ENCODE measurements around the gene RNASEH2C. TPM values are rescaled to one million over a fixed set of nuclear protein-coding genes. Genes with fewer than 3 reads are reported as not detected.
"Not testable (repeated sequence)": the region's sequence is repeated elsewhere in the genome, so short reads cannot be mapped to it uniquely, and the experiment has no call there.

RNASEH2C gene
- total RNA-seq: 100 to 1,000 TPM in 3 of 4 donors, 10 to 100 TPM in 1; 48.8 to 135 (median 118) TPM

DNA sequence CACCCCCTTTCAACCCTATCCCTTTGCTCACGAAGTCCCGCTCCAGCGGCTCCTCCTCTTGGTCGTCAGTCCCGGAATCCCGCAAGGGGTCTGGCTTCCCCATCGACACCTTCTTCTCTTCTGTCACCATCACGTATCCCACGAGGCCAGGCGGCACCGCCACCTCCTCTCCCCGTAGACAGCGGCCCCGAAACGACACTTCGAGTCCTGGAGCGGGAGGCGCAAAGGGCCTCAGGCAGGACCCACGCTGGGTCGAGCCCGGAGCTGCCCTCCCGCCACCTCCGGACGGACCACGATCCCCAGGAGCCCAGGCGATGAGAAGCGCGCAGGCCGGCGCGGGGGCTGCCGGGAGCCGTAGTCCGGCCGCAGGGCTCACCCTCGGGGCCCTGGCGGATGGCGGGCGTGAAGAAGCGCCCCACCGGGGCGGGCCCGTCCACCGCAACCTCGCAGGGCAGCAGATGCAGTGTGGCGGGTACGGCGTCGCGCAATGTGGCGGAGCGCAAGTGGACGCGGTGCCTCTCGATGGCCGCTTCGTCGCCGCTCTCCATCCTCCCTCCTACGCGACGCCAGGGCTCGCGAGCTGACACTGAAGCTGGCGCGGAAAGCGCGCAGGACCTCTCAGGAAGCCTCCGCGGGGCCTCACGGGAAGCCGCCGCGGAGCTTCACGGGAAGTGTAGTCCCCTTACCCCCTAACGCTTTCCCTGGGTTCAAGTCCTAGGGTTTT, at the start of gene RNASEH2C:
RNASEH2C (minus strand) TSS at position 588 of the 724 bp plus-strand sequence; CDS start at position 548, 40 bp downstream.
- Histone ChIP-seq H3K36me3 (peaks cover 38 to 41% of the 10 kb centered on the region in 2 donors), H3K9me3 (no peaks in the 10 kb centered on the region), H3K4me1 (peaks cover 13% of the 10 kb centered on the region in 2 donors), H3K4me3 (replicated peaks in 1 of 3) (peak within 1 kb of the TSS; percentile 54 to 87 (median 67)), H3K27me3 (no peaks in the 10 kb centered on the region), H3K27ac (peak within 1 kb of the TSS; percentile 57 to 79 (median 74))
- WGBS, 2 donors: 0 to 1% methylated on average over 34 to 42 of the region's 76 CpGs
- TF ChIP-seq, protein P1, sequence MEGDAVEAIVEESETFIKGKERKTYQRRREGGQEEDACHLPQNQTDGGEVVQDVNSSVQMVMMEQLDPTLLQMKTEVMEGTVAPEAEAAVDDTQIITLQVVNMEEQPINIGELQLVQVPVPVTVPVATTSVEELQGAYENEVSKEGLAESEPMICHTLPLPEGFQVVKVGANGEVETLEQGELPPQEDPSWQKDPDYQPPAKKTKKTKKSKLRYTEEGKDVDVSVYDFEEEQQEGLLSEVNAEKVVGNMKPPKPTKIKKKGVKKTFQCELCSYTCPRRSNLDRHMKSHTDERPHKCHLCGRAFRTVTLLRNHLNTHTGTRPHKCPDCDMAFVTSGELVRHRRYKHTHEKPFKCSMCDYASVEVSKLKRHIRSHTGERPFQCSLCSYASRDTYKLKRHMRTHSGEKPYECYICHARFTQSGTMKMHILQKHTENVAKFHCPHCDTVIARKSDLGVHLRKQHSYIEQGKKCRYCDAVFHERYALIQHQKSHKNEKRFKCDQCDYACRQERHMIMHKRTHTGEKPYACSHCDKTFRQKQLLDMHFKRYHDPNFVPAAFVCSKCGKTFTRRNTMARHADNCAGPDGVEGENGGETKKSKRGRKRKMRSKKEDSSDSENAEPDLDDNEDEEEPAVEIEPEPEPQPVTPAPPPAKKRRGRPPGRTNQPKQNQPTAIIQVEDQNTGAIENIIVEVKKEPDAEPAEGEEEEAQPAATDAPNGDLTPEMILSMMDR (IDR thresholded peaks at IDR 0.05): peak in 2 of 6 experiments; percentile 1 to 20
- TF ChIP-seq POLR2A (IDR thresholded peaks at IDR 0.05): peak in 1 of 2 donors; percentile 77
- DNase-seq: peak; percentile 79 to 85
- intact Hi-C loops (cut with DNase I): no loop called here

DNA sequence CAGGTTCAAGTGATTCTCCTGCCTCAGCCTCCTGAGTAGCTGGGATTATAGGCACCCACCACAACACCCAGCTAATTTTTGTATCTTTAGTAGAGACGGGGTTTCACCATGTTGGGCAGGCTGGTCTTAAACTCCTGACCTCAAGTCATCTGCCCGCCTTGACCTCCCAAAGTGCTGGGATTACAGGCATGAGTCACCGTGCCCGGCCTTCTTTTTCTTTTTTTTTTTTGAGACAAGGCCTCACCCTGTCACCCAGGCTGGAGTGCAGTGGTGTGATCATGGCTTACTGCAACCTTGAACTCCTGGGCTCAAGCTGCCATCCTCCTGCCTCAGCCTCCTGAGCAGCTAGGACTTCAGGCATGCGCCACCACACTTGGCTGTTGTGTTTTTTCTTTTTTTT, 47.2 kb upstream of the RNASEH2C start:
- 81 to 91% methylated on average over 5 of the region's 5 CpGs for WGBS, 2 donors
- H3K27ac ChIP-seq; H3K27me3 ChIP-seq; H3K9me3 ChIP-seq; intact Hi-C loops (cut with DNase I); H3K4me3 ChIP-seq (replicated peaks in 1 of 3); DNase-seq; H3K4me1 ChIP-seq; H3K36me3 ChIP-seq: not testable (repeated sequence)

DNA sequence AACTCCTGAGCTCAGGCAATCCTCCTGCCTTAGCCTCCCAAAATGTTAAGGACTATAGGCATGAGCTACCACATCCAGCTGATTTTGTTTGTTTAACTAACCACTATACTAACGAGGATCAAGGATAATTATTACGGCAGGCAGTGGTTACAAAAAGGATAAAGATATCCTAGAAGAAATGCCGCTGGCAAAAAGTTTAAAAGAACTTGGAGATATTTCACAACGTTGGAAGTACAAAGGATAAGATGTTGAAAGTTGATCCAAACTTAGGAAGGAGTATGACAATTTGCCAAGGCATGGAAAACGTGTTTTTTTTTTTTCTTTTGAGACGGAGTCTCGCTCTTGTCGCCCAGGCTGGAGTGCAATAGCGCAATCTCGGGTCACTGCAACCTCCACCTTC, 46.8 kb upstream of the RNASEH2C start:
- H3K4me3 ChIP-seq (replicated peaks in 1 of 3): no peak overlapping the region
- TF ChIP-seq, protein P1 (IDR thresholded peaks at IDR 0.05): no peak
- no peak for TF ChIP-seq POLR2A (IDR thresholded peaks at IDR 0.05)
- H3K27me3 ChIP-seq: no peaks in the 10 kb centered on the region
- intact Hi-C loops (cut with DNase I): no loop called here
- H3K27ac ChIP-seq: no peak overlapping the region
- H3K36me3 ChIP-seq: no peaks in the 10 kb centered on the region
- no peaks in the 10 kb centered on the region for H3K4me1 ChIP-seq
- no peaks in the 10 kb centered on the region for H3K9me3 ChIP-seq
- DNase-seq: no peak
- 82 to 83% methylated on average over 10 of the region's 10 CpGs for WGBS, 2 donors

DNA sequence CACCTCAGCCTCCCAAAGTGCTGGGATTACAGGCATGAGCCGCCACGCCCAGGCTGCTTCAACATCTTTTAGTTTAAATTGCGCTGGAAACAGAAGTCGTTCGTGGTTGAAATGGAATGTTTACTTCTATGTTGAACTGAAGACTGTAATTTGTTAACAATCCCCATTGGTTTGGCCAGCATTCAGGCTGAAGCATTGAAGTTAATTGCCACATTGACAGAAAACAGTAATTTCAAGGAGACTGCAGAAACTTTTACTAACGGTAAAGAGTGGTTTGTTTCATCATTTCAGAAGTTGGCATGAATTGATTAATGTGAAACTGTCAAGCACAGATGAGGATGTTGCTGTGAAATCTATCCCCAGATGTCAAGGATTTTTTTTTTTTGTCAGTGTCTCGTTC, 45.9 kb upstream of the RNASEH2C start:
- Histone ChIP-seq H3K27ac (no peak overlapping the region), H3K4me3 (replicated peaks in 1 of 3) (no peak overlapping the region), H3K27me3 (no peaks in the 10 kb centered on the region), H3K4me1 (no peaks in the 10 kb centered on the region), H3K36me3 (no peaks in the 10 kb centered on the region), H3K9me3 (no peaks in the 10 kb centered on the region)
- TF ChIP-seq, protein P1 (IDR thresholded peaks at IDR 0.05): no peak
- TF ChIP-seq POLR2A (IDR thresholded peaks at IDR 0.05): no peak
- 74% methylated on average over 7 of the region's 7 CpGs for WGBS, 2 donors
- intact Hi-C loops (cut with DNase I): no loop called here
- no peak for DNase-seq

DNA sequence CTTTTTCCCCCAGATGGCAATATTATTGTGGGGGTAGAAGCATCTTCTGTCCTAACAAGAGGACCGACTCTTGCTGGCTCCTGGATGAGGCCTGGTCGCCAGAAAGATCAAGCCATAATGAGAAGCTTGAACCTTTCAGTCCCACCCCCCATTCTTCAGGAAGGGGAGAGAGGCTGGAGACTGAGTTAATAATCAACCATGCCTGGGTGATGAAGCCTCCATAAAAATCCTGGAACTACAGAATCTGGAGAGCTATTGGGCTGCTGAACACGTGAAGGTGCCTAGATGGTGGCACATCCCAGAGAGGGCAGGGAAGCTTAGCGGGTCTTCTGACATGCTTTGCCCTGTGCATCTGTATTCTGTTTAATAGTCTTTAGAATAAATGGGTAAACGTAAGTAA, 43.8 kb upstream of the RNASEH2C start:
- DNase-seq: no peak
- TF ChIP-seq POLR2A (IDR thresholded peaks at IDR 0.05): no peak
- WGBS, 2 donors: 79 to 82% methylated on average over 5 of the region's 5 CpGs
- Histone ChIP-seq H3K9me3 (no peaks in the 10 kb centered on the region), H3K27me3 (no peaks in the 10 kb centered on the region), H3K36me3 (no peaks in the 10 kb centered on the region), H3K27ac (no peak overlapping the region), H3K4me3 (replicated peaks in 1 of 3) (no peak overlapping the region), H3K4me1 (no peaks in the 10 kb centered on the region)
- intact Hi-C loops (cut with DNase I): no loop called here

DNA sequence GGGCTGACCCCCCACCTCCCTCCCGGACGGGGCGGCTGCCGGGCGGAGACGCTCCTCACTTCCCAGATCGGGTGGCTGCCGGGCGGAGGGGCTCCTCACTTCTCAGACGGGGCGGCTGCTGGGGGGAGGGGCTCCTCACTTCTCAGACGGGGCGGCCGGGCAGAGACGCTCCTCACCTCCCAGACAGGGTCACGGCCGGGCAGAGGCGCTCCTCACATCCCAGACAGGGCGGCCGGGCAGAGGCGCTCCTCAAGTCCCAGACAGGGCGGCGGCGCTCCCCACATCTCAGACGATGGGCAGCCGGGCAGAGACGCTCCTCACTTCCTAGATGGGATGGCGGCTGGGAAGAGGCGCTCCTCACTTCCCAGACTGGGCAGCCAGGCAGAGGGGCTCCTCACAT, 42.2 kb upstream of the RNASEH2C start:
- H3K27ac ChIP-seq; H3K4me1 ChIP-seq; intact Hi-C loops (cut with DNase I); H3K36me3 ChIP-seq; H3K27me3 ChIP-seq; H3K4me3 ChIP-seq (replicated peaks in 1 of 3); H3K9me3 ChIP-seq; DNase-seq: not testable (repeated sequence)
- WGBS, 2 donors: 94% methylated on average over 10 of the region's 29 CpGs; no CpG with 5 or more reads in 1 of the 2 donors

DNA sequence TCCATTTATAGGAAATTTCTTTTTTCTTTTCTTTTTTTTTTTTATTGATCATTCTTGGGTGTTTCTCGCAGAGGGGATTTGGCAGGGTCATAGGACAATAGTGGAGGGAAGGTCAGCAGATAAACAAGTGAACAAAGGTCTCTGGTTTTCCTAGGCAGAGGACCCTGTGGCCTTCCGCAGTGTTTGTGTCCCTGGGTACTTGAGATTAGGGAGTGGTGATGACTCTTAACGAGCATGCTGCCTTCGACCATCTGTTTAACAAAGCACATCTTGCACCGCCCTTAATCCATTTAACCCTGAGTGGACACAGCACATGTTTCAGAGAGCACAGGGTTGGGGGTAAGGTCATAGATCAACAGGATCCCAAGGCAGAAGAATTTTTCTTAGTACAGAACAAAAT, 41.6 kb upstream of the RNASEH2C start:
- intact Hi-C loops (cut with DNase I); H3K9me3 ChIP-seq; H3K4me1 ChIP-seq; H3K4me3 ChIP-seq (replicated peaks in 1 of 3); H3K27me3 ChIP-seq; H3K27ac ChIP-seq; DNase-seq; H3K36me3 ChIP-seq: not testable (repeated sequence)
- WGBS, 2 donors: 71 to 76% methylated on average over 5 of the region's 5 CpGs

Measured in thyroid gland (tissue), 4 donors.